Measurements from ENCODE around the gene RAB5A.
"Not testable (repeated sequence)": the region's sequence is repeated elsewhere in the genome, so short reads cannot be mapped to it uniquely, and the experiment has no call there.

Gene RAB5A

DNA sequence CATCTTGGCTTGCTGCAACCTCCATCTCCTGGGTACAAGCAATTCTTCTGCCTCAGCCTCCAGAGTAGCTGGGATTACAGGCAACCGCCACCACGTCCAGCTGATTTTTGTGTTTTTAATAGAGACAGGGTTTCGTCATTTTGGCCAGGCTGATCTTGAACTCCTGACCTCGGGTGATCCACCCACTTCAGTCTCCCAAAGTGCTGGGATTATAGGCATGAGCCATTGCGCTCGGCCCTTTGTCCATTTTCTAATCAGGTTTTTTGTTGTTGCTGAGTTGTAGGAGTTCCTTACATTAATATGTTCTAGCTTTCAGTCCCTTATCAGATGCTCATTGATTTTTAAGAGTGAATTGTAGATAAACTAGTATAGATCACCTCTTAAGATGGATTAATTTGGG, 20.3 kb downstream of the RAB5A start:
- DNase-seq (ENCODE audit: low read depth): no peak
- no peak overlapping the region for H3K4me3 ChIP-seq (ENCODE audit: low read length)
- TF ChIP-seq, protein P1, sequence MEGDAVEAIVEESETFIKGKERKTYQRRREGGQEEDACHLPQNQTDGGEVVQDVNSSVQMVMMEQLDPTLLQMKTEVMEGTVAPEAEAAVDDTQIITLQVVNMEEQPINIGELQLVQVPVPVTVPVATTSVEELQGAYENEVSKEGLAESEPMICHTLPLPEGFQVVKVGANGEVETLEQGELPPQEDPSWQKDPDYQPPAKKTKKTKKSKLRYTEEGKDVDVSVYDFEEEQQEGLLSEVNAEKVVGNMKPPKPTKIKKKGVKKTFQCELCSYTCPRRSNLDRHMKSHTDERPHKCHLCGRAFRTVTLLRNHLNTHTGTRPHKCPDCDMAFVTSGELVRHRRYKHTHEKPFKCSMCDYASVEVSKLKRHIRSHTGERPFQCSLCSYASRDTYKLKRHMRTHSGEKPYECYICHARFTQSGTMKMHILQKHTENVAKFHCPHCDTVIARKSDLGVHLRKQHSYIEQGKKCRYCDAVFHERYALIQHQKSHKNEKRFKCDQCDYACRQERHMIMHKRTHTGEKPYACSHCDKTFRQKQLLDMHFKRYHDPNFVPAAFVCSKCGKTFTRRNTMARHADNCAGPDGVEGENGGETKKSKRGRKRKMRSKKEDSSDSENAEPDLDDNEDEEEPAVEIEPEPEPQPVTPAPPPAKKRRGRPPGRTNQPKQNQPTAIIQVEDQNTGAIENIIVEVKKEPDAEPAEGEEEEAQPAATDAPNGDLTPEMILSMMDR (conservative IDR thresholded peaks at IDR 0.05; ENCODE audit: low read length): no peak

DNA sequence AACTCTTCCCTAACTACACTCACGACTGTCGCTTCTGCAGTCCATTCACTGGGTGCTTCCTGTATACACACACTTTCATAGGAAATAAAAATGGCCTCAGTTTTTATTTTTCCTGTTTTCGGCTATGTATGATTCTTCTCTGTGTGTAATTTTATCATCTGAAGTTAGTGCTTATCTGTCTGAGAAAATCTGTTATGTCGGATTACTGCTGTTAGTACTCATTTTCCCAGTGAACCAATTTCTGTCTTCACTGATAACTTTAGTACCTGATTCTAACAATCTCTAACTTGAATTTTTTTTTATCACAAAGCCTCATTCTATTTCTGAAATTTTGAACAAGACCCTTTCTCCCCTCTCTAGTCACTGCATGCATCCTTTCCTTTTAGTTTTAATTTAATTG, 20.9 kb downstream of the RAB5A start:
- DNase-seq (ENCODE audit: low read depth): no peak
- H3K4me3 ChIP-seq (ENCODE audit: low read length): no peak overlapping the region
- TF ChIP-seq, protein P1 (conservative IDR thresholded peaks at IDR 0.05; ENCODE audit: low read length): no peak

DNA sequence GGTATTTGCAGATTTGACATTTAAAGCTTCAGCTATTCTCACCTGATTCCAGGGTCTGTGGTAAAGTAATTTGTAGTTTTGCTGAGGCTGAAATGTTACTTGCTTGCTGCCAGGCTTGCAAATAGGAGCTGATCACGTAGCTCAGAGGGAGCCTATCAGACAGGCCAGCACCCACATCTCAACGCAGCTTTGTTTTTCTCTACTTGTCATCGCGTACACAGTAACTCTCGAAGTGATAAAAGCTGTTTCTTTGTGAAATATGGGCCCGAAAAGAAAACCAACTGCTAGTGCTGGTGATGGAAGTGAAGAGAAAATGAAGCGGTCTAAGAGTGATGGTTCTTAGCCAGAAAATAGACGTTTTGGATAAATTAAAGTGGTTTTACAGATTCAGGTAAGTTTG, 23.4 kb downstream of the RAB5A start:
- no peak for DNase-seq (ENCODE audit: low read depth)
- no peak overlapping the region for H3K4me3 ChIP-seq (ENCODE audit: low read length)
- TF ChIP-seq, protein P1 (conservative IDR thresholded peaks at IDR 0.05; ENCODE audit: low read length): no peak

DNA sequence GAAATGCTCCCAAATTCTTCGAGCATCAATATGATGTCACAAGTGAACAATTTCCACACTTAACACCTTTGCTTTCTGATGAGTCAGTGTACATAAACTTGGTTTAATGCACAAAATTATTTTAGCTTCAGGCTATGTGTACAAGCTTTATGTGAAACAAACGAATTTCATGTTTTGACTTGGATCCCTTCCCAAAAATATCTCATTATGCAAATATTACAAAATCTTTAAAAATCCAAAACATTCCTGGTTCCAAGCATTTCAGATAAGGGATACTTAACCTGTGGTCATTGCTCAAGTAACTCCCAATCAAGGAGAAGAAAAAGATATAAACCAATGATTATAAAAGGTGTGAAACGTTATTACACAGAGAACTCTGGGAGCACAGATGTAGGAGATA, 25.2 kb downstream of the RAB5A start:
- TF ChIP-seq, protein P1 (conservative IDR thresholded peaks at IDR 0.05; ENCODE audit: low read length): no peak
- peak; percentile 57 for DNase-seq (ENCODE audit: low read depth)
- H3K4me3 ChIP-seq (ENCODE audit: low read length): no peak overlapping the region

DNA sequence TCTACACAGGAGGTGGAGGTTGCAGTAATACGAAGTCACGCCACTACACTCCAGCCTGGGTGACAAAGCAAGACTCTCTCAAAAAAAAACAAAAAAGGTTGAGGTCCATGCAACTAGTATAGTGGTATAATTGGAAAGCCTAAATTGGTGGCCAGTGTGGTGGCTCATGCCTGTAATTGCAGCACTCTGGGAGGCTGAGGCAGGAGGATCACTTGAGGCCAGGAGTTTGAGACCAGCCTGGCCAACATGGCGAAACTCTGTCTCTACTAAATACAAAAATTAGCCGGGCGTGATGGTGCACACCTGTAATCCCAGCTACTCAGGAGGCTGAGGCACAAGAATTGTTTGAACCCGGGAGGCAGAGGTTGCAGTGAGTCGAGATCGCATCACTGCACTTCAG, 42.0 kb downstream of the RAB5A start:
- DNase-seq (ENCODE audit: low read depth); H3K4me3 ChIP-seq (ENCODE audit: low read length): not testable (repeated sequence)

DNA sequence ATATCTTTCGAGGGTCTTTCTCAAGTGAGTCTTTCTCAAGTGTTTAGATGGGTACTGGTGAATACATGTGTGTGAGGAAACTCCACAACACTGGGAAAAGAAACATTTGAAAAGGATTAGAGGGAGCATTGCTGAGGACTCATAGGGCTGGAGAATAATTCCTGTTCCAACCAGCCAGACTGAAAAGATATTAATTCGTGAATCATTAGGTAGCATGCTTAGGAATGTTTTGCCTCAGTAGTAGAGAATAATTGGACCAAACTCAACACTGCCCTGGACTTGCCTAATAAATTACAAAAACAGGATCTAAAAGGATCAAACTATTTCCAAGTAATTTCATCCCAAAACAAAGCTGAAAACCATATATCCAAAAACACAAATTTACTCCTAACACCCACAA, 47.9 kb downstream of the RAB5A start:
- no peak overlapping the region for H3K4me3 ChIP-seq (ENCODE audit: low read length)
- peak; percentile 18 for DNase-seq (ENCODE audit: low read depth)
- TF ChIP-seq, protein P1 (conservative IDR thresholded peaks at IDR 0.05; ENCODE audit: low read length): no peak

DNA sequence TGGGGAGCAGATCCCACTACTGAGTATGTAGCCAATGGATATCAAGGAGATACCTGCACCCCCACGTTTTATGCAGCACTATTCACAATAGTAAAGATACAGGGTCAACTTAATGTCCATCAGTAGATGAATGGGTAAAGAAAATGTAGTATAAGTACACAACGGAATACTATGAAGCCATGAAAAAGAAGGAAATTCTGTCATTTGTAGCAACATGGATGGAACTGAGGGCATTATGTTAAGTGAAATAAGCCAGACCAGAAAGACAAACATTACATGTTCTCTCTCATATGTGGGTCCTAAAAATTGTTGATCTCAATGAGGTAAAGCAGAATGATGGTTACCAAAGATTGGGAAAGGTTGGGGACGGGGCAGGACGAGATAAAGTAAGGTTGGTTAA, 50.6 kb downstream of the RAB5A start:
- no peak overlapping the region for H3K4me3 ChIP-seq (ENCODE audit: low read length)
- TF ChIP-seq, protein P1 (conservative IDR thresholded peaks at IDR 0.05; ENCODE audit: low read length): no peak
- DNase-seq (ENCODE audit: low read depth): no peak

DNA sequence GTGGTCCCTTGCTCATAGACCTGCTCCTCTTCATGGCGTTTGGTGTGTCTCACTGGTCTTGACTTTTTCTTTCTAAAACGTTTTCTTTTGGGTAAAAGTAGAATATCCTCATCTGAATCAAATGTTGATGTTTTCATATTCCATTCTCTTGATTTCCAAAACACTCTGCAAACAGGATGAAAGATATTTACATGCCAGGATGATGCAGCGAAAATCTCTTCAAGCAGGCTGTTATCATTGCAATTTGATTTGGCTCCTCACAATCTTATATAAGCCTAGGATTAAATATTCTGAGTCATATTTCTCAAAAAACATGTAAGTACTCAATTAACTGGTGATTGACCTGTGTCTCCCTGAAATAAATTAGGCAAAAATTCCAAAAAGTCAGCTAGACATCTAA, 55.0 kb downstream of the RAB5A start:
- DNase-seq (ENCODE audit: low read depth): no peak
- no peak overlapping the region for H3K4me3 ChIP-seq (ENCODE audit: low read length)
- TF ChIP-seq, protein P1 (conservative IDR thresholded peaks at IDR 0.05; ENCODE audit: low read length): no peak

All from AG10803 (cell line).